DMS 273 treated with DMSO at 0.1 percent for 48 hours (cell line): ENCODE results near the gene FXYD3.
"Not testable (repeated sequence)": the region's sequence is repeated elsewhere in the genome, so short reads cannot be mapped to it uniquely, and the experiment has no call there.

Experiments used
- DNase-seq: peaks from one replicate; lab custom pipeline; 2025; lab: John Stamatoyannopoulos, UW

The FXYD3 gene

GRCh38 chr19:35142606-35143230 lies 27.1 kb downstream of the FXYD3 start:
- DNase-seq = no peak

DNA sequence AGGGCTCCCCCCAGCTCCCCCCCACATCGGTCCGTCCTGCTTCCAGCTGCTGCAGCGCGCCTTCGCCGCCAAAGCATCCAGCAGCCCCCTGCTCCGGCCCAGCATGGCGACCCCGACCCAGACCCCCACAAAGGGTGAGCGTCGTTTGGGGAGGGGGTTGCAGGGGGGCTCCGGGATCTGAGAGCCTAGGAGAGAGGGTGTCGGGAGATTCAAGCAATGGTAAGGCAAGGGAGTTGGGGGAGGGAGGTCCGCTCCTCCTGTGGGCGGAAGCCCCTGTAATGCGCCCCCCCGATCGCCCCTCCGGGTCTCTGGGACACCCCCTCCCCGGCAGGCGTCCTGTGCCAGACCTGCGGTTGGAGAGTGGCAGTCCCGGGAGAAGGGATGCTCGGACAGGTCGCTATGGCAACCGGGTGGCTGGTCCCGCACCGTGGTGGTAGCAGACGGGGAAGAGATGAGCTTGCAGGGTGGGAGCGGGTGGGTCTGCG lies 27.6 kb downstream of the FXYD3 start, which contains the start of gene FXYD7:
FXYD7 (plus strand) TSS at position 25 of the 485 bp plus-strand sequence; CDS start at position 104, 79 bp downstream.
- DNase-seq = no peak

GRCh38 chr19:35143818-35144217 lies 28.2 kb downstream of the FXYD3 start:
- DNase-seq = no peak

DNA sequence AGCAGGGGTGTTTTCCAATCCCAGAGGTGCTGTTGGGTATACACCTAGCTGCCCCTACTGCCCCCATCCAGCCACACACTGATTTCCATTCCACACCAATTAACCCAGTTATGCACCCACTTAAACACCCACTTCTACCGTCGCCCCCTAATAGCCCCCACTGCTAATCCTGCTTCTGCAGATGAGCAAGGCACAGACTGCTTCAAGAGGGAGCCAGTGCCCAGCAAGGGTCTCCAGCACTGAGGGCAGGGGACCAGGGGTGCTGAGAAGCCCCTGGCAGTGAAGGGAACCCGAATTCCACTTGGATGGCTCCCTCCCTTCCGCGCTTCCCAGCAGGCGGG lies 28.6 kb downstream of the FXYD3 start:
- no peak for DNase-seq

DNA sequence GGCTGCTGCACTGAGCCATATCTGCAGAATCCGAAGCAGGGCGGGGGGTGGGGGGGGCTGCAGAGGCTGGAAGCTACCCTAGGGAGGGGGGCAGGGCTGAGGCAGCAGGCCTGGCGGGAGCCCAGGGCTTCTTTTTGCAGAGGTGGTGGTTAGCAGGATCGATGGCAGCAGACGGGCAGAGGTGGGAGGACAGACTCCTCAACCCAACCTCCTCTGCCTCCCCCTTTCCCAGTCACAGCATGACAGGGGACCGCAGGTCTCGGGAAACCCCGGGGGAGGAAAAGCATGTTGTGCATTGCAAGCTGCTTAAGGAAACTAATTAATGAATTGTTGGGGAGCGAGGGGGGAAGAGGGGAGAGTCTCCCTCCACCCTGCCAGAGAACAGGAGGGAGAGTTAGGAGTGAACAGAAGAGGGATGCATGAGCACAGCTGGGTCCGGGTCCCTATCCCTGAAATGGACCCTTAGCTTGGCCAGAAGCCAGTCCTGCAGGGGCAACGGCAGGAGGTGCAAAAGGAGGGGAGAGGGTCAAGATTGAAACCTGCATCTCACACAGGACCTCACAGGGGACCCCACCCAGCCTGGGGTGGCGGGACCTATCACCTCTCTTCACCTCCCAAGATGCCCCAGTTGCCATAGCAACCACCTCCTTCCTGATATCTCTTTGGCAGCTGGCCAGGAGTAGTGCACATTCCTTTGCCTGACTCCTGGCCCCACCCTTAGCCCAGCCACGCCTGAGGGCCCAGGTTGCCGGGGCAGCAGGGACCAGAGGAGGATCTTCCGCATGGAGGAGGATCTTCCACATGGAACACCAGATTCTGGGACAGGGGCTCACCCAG lies 29.2 kb downstream of the FXYD3 start:
- DNase-seq = peak; percentile 49

- no peak for DNase-seq
Measured at GRCh38 chr19:35146746-35147459, 31.3 kb downstream of the FXYD3 start.

- no peak for DNase-seq
Measured at GRCh38 chr19:35149463-35149862, 33.8 kb downstream of the FXYD3 start.

- no peak for DNase-seq
Measured at GRCh38 chr19:35150445-35150844, 34.8 kb downstream of the FXYD3 start.

DNA sequence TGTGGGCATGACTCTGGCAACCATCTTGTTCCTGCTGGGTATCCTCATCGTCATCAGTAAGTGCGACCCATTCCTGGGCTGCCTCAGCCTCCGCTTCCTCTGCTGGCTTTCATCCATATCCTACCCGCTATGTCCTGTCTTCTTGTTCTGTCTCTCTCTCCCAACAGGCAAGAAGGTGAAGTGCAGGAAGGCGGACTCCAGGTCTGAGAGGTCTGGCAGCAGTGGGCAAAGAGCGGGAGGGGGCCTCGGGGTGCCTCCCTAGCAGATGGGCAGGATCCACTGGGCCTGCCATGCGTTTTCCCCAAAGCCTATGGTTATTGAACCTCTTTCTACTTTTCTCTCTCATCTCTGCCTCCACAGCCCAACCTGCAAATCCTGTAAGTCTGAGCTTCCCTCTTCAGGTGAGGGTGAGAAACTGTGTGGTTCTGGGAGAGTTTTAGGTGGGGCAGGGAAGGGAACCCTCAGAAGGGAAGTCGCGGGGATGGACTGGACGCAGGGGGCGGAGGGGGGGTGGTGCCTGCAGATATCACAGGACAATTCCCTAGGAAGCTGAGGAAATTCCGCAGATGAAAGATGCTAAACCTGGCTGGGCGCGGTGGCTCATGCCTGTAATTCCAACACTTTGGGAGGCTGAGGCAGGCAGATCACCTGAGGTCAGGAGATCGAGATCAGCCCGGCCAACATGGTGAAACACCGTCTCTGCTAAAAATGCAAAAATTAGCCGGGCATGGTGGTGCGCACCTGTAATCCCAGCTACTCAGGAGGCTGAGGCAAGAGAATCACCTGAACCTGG lies 35.8 kb downstream of the FXYD3 start:
- no peak for DNase-seq

- DNase-seq = not testable (repeated sequence)
Measured at GRCh38 chr19:35153129-35153522, 37.5 kb downstream of the FXYD3 start.

DNA sequence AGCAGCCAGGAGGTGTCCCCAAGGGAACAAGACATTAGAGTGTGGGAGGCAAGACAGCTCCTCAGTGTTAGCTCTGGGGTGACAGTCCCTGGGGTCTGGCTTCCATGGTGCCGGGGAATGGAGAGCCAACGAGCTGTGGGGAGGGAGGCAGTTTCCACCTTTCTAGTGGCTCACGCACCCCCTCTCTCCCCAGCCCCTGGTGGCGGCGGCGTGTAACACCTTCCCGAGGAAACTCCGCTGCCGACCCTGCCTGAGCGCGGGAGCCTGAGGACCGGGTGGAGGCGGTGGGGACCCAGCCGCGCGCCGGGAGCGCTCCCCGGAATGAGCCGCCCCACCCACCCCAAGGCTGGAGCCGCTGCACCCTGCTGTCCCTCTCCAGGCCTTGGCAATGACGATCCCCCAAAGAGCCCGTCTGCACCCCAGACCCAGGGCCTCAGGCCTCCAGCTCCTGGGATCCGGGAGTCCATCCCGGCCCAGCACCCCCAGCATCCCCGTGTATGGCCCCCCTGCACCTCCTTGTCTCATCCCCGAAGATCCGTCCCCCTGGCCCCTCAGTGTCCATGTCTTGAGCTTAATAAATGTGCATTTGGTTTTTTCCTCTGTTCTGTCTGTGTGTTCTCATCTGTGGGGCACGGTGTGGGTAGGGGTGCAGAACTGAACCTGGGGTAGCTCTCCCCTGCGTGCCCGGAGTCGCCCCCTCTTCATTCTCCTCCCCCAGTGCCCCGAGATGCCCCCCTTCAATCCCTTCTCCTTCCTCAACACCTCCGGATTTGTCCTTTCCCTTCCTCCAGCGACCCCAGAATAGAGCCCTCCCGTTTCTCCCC lies 38.3 kb downstream of the FXYD3 start:
- DNase-seq = no peak

DNA sequence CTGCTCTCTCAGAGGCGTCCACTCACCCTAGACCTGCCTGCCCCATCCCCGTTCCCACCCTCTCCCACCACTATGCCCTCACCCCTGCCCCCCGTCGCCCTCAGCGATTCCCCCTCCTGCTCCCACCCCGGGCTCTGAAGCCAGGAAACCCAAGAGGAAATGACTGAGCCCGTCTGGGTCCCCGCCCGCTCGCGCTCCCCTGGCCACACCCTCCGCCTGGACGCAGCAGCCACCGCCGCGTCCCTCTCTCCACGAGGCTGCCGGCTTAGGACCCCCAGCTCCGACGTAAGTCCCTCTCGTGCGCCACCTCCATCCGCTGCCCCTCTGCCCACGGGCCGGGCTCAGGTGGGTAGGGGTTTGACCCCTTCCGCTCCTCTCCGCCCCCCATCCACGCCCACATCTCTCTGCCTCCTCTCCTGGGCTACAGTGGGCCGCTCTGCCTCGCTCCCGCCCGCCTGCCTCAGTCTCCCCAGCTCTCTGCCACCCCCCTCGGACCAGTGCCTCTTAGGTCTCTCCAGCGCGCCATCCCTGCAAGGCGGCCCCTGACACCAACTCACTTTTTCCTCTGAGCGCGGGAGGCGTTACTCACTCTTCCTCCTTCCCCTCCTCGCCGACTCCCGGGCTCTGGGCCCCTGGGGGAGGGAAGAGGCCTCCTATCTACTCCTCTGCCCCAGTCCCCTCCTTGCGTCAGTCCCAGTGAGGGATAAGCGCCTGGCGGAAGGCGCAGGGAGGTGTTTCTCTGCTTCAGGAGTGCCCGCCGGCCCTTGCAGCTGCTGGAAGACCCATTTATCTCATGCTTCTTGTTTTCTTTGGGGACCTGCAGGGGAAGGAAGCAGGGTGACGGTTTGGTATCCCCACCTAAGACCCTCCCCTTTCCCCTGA lies 39.1 kb downstream of the FXYD3 start, which contains the start of gene FXYD5:
FXYD5 (plus strand) TSS at position 211 of the 882 bp plus-strand sequence. CDS start 816 bp downstream, outside the sequence.
- no peak for DNase-seq

DNA sequence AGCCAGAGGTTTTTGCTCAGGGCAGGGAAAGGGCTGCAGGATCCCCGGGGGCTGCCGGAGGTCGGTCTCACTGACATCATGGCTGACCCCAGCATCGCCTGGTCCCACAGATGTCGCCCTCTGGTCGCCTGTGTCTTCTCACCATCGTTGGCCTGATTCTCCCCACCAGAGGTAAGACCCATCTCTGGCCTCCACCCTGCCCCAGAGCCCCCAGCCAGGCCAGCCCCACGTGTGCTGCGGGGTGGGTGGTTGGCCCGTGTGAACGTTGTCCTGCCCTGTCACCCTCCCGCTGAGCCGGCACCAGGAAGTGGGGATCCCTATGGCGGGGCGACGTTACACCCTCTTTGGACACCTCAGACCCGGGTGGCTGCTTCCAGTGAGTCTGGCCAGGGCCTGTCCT lies 39.8 kb downstream of the FXYD3 start:
- no peak for DNase-seq

DNA sequence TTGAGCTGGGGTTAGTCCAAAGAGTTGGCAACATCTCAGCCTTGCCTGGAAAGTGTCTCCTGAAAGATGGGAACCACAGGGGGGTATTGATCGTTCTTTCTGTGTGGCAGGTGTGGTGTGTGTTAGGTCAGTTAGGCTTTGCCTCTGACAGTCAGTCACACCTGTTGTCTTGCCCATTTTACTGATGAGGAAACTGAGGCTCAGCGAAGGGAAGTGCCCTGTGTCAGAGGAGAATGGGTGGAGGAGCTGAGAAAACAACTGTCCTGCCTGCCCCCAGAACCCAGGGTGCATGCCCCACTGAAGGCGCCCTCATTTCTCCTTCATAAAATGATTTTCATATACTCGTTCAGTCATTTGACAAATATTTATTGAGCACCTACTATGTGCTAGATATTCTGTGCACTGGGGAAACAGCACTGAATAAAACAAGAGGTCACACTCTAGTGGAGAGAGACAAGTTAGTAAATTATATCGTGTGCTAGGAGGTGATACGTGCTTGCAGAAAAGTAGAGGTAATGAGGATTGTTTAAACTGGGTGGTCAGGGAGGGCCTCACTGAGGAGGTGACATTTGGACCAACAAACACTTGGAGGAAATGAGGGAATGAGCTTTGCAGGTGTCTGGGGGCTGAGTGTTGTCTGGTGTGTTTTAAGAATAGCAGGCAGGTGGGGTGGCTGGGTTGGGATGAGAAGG lies 40.5 kb downstream of the FXYD3 start:
- DNase-seq = no peak

- DNase-seq = no peak
Measured at GRCh38 chr19:35156673-35157014, 41.0 kb downstream of the FXYD3 start.

GRCh38 chr19:35157431-35157830 lies 41.8 kb downstream of the FXYD3 start:
- DNase-seq = no peak

- no peak for DNase-seq
Measured at GRCh38 chr19:35159606-35160005, 44.0 kb downstream of the FXYD3 start.

GRCh38 chr19:35160629-35161433 lies 45.2 kb downstream of the FXYD3 start:
- no peak for DNase-seq

- no peak for DNase-seq
Measured at GRCh38 chr19:35161434-35161743, 45.8 kb downstream of the FXYD3 start.
